Testis (tissue), 3 donors: Measurements from ENCODE around the gene GGTA1. TPM values are rescaled to one million over a fixed set of nuclear protein-coding genes. Genes with fewer than 3 reads are reported as not detected.

Source experiments
- DNase-seq: peaks from one replicate; pipeline ENCODE4 v3.0.0-alpha.2; 2019
- H3K27ac ChIP-seq, 2 donors: fragments of 200-600 bp; sonication (generic); one replicate each; pipeline ENCODE4 v1.5.1; 2019
- H3K27me3 ChIP-seq: fragments of 200-600 bp; sonication (generic); one replicate; pipeline ENCODE4 v1.5.1; 2019
- H3K36me3 ChIP-seq: fragments of 200-600 bp; sonication (generic); one replicate; pipeline ENCODE4 v1.5.1; 2017; ENCODE audit warnings: low read depth; ENCODE audit errors: missing control alignments
- H3K4me1 ChIP-seq: fragments of 200-600 bp; sonication (generic); one replicate; pipeline ENCODE4 v1.5.1; 2019
- H3K4me3 ChIP-seq, 2 donors: fragments of 200-600 bp; sonication (generic); one replicate each; pipeline ENCODE4 v1.5.1; 2017 to 2019
- H3K9me3 ChIP-seq: fragments of 200-600 bp; sonication (generic); one replicate; pipeline ENCODE4 v1.5.1; 2017
- CTCF ChIP-seq, 3 experiments: fragments of 450-650 bp in 2 of 3; fragments of 200-600 bp in 1 of 3; sonication (generic) in 1 of 3; IDR thresholded peaks; one replicate each; pipeline ENCODE4 v1.5.1; 2016 to 2019; ENCODE audit warnings: antibody characterized with exemption in 3 of 3, mild to moderate bottlenecking in 2 of 3, moderate library complexity in 1 of 3
- POLR2A ChIP-seq: fragments of 450-650 bp; IDR thresholded peaks from one replicate; pipeline ENCODE4 v1.6.1; 2017; ENCODE audit warnings: antibody characterized with exemption, mild to moderate bottlenecking, moderate library complexity
- WGBS, 2 donors: methylation state at CpG; one replicate each; pipeline ENCODE4 v1.1.5; 2018; 5-methylcytosine and 5-hydroxymethylcytosine counted together
- intact Hi-C: fragments of 100-400 bp; cut with DNase I; formaldehyde crosslinking; loops from one replicate; pipeline ENCODE4 v1.15.1; 2023; ENCODE audit warnings: low total_unique reads
- polyA plus RNA-seq: library from polyadenylated mRNA; stranded (reverse); fragments of 350-450 nt; fragmentation: Illumina TruSeq; extraction: RNeasy Lipid Tissue Mini Kit (QIAGEN cat#74804); gene quantifications from one replicate; pipeline ENCODE4 v1.2.3, GENCODE V29; 2014; ENCODE audit warnings: low read depth, low replicate concordance; ENCODE audit not compliant: insufficient read depth
- total RNA-seq, 2 donors: library from RNA; depleted of rRNA; stranded (reverse); fragments of >200 nt; gene quantifications; one replicate each; pipeline ENCODE4 v1.2.3, GENCODE V29; 2016

GGTA1 gene
- total and polyA plus RNA-seq, 3 donors from 2014 or later, result 2.2 to 8.9 (median 2.4) TPM

- Histone ChIP-seq H3K4me3 (no peak overlapping the region), H3K27me3 (no peaks in the 10 kb centered on the region), H3K27ac (no peak overlapping the region), H3K9me3 (no peaks in the 10 kb centered on the region), H3K36me3 (no peaks in the 10 kb centered on the region), H3K4me1 (no peaks in the 10 kb centered on the region)
- WGBS, 2 donors, result 63 to 73% methylated on average over 12 to 15 of the region's 15 CpGs
- DNase-seq, result no peak
- intact Hi-C loops, result no loop called here
- no peak for TF ChIP-seq CTCF (IDR thresholded peaks at IDR 0.05)
- no peak for TF ChIP-seq POLR2A
These were observed 11.3 kb upstream of the GGTA1 start for GRCh38 chr9:121510766-121511550.

GRCh38 chr9:121509180-121509579 lies 9.5 kb upstream of the GGTA1 start:
- TF ChIP-seq POLR2A, result no peak
- TF ChIP-seq CTCF (IDR thresholded peaks at IDR 0.05), result no peak
- no peak for DNase-seq
- Histone ChIP-seq H3K4me1 (no peaks in the 10 kb centered on the region), H3K9me3 (no peaks in the 10 kb centered on the region), H3K27me3 (no peaks in the 10 kb centered on the region), H3K36me3 (no peaks in the 10 kb centered on the region), H3K27ac (no peak overlapping the region), H3K4me3 (no peak overlapping the region)
- WGBS, 2 donors, result 92 to 94% methylated on average over 5 of the region's 5 CpGs
- intact Hi-C loops, result no loop called here

- TF ChIP-seq CTCF (IDR thresholded peaks at IDR 0.05), result no peak
- no peak for TF ChIP-seq POLR2A
- Histone ChIP-seq H3K27me3 (no peaks in the 10 kb centered on the region), H3K27ac (no peak overlapping the region), H3K36me3 (no peaks in the 10 kb centered on the region), H3K9me3 (no peaks in the 10 kb centered on the region), H3K4me1 (no peaks in the 10 kb centered on the region), H3K4me3 (no peak overlapping the region)
- intact Hi-C loops, result no loop called here
- DNase-seq, result no peak
These were observed 8.8 kb upstream of the GGTA1 start for GRCh38 chr9:121508415-121508814.

- intact Hi-C loops, result no loop called here
- no peaks in the 10 kb centered on the region for H3K9me3 ChIP-seq
- H3K4me1 ChIP-seq, result no peaks in the 10 kb centered on the region
- H3K4me3 ChIP-seq, result no peak overlapping the region
- no peak overlapping the region for H3K27ac ChIP-seq
- 69 to 82% methylated on average over 12 of the region's 12 CpGs for WGBS, 2 donors
- H3K36me3 ChIP-seq, result no peaks in the 10 kb centered on the region
- DNase-seq, result no peak
- H3K27me3 ChIP-seq, result no peaks in the 10 kb centered on the region
- no peak for TF ChIP-seq POLR2A
- TF ChIP-seq CTCF (IDR thresholded peaks at IDR 0.05), result no peak
These were observed 6.5 kb upstream of the GGTA1 start for GRCh38 chr9:121505903-121506735.
